Measurements from ENCODE around the gene FAM222A.

The FAM222A gene

GRCh38 chr12:109804820-109805761, 91.5 kb downstream of the FAM222A start:
- Mint-ChIP-seq H3K9me3 (no peaks in the 10 kb centered on the region), H3K27ac (no peak overlapping the region), H3K27me3 (no peaks in the 10 kb centered on the region), H3K4me3 (no peak overlapping the region), H3K4me1 (ENCODE audit: low read depth) (peaks cover 1% of the 10 kb centered on the region), H3K36me3 (ENCODE audit: low read depth) (no peaks in the 10 kb centered on the region)
- DNase-seq: peak; percentile 81

GRCh38 chr12:109807954-109808643, 94.5 kb downstream of the FAM222A start:
- H3K27me3 Mint-ChIP-seq: no peaks in the 10 kb centered on the region
- peaks cover 1% of the 10 kb centered on the region for H3K4me1 Mint-ChIP-seq (ENCODE audit: low read depth)
- no peaks in the 10 kb centered on the region for H3K36me3 Mint-ChIP-seq (ENCODE audit: low read depth)
- no peak for DNase-seq
- no peak overlapping the region for H3K27ac Mint-ChIP-seq
- H3K9me3 Mint-ChIP-seq: no peaks in the 10 kb centered on the region
- H3K4me3 Mint-ChIP-seq: no peak overlapping the region

GRCh38 chr12:109808876-109809646, 95.4 kb downstream of the FAM222A start:
- H3K27me3 Mint-ChIP-seq: no peaks in the 10 kb centered on the region
- H3K4me1 Mint-ChIP-seq (ENCODE audit: low read depth): peaks cover 1% of the 10 kb centered on the region
- no peaks in the 10 kb centered on the region for H3K36me3 Mint-ChIP-seq (ENCODE audit: low read depth)
- no peak for DNase-seq
- H3K9me3 Mint-ChIP-seq: no peaks in the 10 kb centered on the region
- H3K27ac Mint-ChIP-seq: no peak overlapping the region
- no peak overlapping the region for H3K4me3 Mint-ChIP-seq

- no peaks in the 10 kb centered on the region for H3K9me3 Mint-ChIP-seq
Observed at GRCh38 chr12:109810954-109811623, 97.5 kb downstream of the FAM222A start.

GRCh38 chr12:109811624-109811995, 98.0 kb downstream of the FAM222A start:
- Mint-ChIP-seq H3K4me1 (ENCODE audit: low read depth) (no peaks in the 10 kb centered on the region), H3K9me3 (no peaks in the 10 kb centered on the region), H3K4me3 (no peak overlapping the region), H3K36me3 (ENCODE audit: low read depth) (no peaks in the 10 kb centered on the region), H3K27ac (no peak overlapping the region), H3K27me3 (no peaks in the 10 kb centered on the region)
- no peak for DNase-seq

More at GRCh38 chr12:109810954-109811623, 97.5 kb downstream of the FAM222A start:
- Mint-ChIP-seq H3K4me3 (no peak overlapping the region), H3K27ac (no peak overlapping the region), H3K4me1 (ENCODE audit: low read depth) (no peaks in the 10 kb centered on the region), H3K36me3 (ENCODE audit: low read depth) (no peaks in the 10 kb centered on the region), H3K27me3 (no peaks in the 10 kb centered on the region)
- no peak for DNase-seq

GRCh38 chr12:109813810-109814416, 100.3 kb downstream of the FAM222A start:
- no peaks in the 10 kb centered on the region for H3K4me1 Mint-ChIP-seq (ENCODE audit: low read depth)
- no peak overlapping the region for H3K4me3 Mint-ChIP-seq
- no peak overlapping the region for H3K27ac Mint-ChIP-seq
- no peaks in the 10 kb centered on the region for H3K9me3 Mint-ChIP-seq
- no peaks in the 10 kb centered on the region for H3K36me3 Mint-ChIP-seq (ENCODE audit: low read depth)
- DNase-seq: no peak
- no peaks in the 10 kb centered on the region for H3K27me3 Mint-ChIP-seq

- no peak overlapping the region for H3K4me3 Mint-ChIP-seq
- H3K4me1 Mint-ChIP-seq (ENCODE audit: low read depth): no peaks in the 10 kb centered on the region
- H3K27ac Mint-ChIP-seq: no peak overlapping the region
- DNase-seq: no peak
- no peaks in the 10 kb centered on the region for H3K9me3 Mint-ChIP-seq
- no peaks in the 10 kb centered on the region for H3K36me3 Mint-ChIP-seq (ENCODE audit: low read depth)
- no peaks in the 10 kb centered on the region for H3K27me3 Mint-ChIP-seq
Observed at GRCh38 chr12:109814600-109815150, 101.0 kb downstream of the FAM222A start.

GRCh38 chr12:109815225-109815624, 101.6 kb downstream of the FAM222A start:
- Mint-ChIP-seq H3K36me3 (ENCODE audit: low read depth) (no peaks in the 10 kb centered on the region), H3K4me3 (no peak overlapping the region)

GRCh38 chr12:109815757-109816617, 102.4 kb downstream of the FAM222A start:
- Mint-ChIP-seq H3K27me3 (no peaks in the 10 kb centered on the region), H3K36me3 (ENCODE audit: low read depth) (no peaks in the 10 kb centered on the region), H3K27ac (no peak overlapping the region), H3K9me3 (no peaks in the 10 kb centered on the region), H3K4me3 (no peak overlapping the region), H3K4me1 (ENCODE audit: low read depth) (no peaks in the 10 kb centered on the region)
- DNase-seq: no peak

More at GRCh38 chr12:109815225-109815624, 101.6 kb downstream of the FAM222A start:
- no peak for DNase-seq
- Mint-ChIP-seq H3K9me3 (no peaks in the 10 kb centered on the region), H3K4me1 (ENCODE audit: low read depth) (no peaks in the 10 kb centered on the region), H3K27ac (no peak overlapping the region), H3K27me3 (no peaks in the 10 kb centered on the region)

GRCh38 chr12:109816870-109817269, 103.2 kb downstream of the FAM222A start:
- H3K27ac Mint-ChIP-seq: no peak overlapping the region
- DNase-seq: no peak
- H3K27me3 Mint-ChIP-seq: no peaks in the 10 kb centered on the region
- no peaks in the 10 kb centered on the region for H3K9me3 Mint-ChIP-seq
- H3K36me3 Mint-ChIP-seq (ENCODE audit: low read depth): no peaks in the 10 kb centered on the region
- no peak overlapping the region for H3K4me3 Mint-ChIP-seq
- no peaks in the 10 kb centered on the region for H3K4me1 Mint-ChIP-seq (ENCODE audit: low read depth)

GRCh38 chr12:109817627-109818231, 104.1 kb downstream of the FAM222A start:
- Mint-ChIP-seq H3K27me3 (no peaks in the 10 kb centered on the region), H3K4me1 (ENCODE audit: low read depth) (no peaks in the 10 kb centered on the region), H3K27ac (no peak overlapping the region), H3K4me3 (no peak overlapping the region), H3K9me3 (no peaks in the 10 kb centered on the region), H3K36me3 (ENCODE audit: low read depth) (no peaks in the 10 kb centered on the region)
- no peak for DNase-seq

GRCh38 chr12:109818253-109818652, 104.6 kb downstream of the FAM222A start:
- H3K27ac Mint-ChIP-seq: no peak overlapping the region
- no peaks in the 10 kb centered on the region for H3K36me3 Mint-ChIP-seq (ENCODE audit: low read depth)
- no peaks in the 10 kb centered on the region for H3K27me3 Mint-ChIP-seq
- H3K9me3 Mint-ChIP-seq: no peaks in the 10 kb centered on the region
- no peak for DNase-seq
- H3K4me1 Mint-ChIP-seq (ENCODE audit: low read depth): no peaks in the 10 kb centered on the region
- no peak overlapping the region for H3K4me3 Mint-ChIP-seq
